Activated CD4-positive, alpha-beta T cell treated with anti-CD3 and anti-CD28 coated beads, Interleukin-2, amount 50 U/mL, for 4 hours (primary cell): ENCODE data around the gene TSPAN19.
"Not testable (repeated sequence)": the region's sequence is repeated elsewhere in the genome, so short reads cannot be mapped to it uniquely, and the experiment has no call there.

Source experiments
- DNase-seq, 2 experiments: peaks; one replicate each; pipeline ENCODE4 v3.0.0-alpha.2; 2020

TSPAN19 gene

DNA sequence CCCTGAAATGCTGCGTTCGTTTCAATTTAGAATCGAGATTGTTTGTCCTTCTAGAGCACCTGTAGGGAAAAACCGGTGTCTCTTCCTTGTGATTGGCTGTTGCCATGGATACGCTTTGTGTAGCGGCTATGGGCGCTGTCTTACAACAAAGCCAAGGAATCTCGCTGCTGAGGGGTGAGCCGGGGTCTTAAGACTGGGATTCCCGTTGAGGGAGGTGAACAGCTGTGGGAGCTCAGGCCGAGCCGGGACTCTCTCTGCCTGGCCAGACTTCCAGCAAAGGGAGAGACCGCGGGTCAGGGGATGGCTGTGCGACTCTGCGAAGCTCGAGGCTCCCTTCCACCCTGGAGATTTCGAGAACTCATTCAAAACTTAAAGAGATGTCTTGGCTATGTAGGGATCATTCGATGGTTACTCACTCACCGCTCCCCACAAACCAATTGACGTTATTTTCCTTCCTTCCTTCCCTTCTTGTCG lies at the start of gene TSPAN19, which contains the start of gene LRRIQ1:
TSPAN19 (minus strand) TSS at position 44 of the 474 bp plus-strand sequence. CDS start 6,331 bp downstream, outside the sequence.
LRRIQ1 (plus strand) TSS at position 118 of the 474 bp plus-strand sequence. CDS start 1,826 bp downstream, outside the sequence.
- no peak for DNase-seq

DNA sequence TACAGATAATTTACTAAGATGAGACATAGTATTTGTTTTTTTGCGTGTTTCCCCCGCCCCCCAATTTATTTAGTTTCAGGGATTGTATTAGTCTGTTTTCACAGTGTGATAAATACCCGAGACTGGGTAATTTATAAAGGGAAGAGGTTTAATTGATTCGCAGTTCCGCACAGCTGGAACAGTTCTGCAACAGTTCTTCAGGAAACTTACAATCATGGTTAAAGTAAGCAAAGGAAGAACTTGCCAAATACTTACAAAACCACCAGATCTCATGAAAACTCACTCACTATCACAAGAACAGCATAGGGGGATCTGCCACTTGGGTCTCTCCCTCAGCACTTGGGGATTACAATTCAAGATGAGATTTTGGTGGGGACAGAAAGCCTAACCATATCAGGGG lies 49.0 kb upstream of the TSPAN19 start:
- DNase-seq: no peak

DNA sequence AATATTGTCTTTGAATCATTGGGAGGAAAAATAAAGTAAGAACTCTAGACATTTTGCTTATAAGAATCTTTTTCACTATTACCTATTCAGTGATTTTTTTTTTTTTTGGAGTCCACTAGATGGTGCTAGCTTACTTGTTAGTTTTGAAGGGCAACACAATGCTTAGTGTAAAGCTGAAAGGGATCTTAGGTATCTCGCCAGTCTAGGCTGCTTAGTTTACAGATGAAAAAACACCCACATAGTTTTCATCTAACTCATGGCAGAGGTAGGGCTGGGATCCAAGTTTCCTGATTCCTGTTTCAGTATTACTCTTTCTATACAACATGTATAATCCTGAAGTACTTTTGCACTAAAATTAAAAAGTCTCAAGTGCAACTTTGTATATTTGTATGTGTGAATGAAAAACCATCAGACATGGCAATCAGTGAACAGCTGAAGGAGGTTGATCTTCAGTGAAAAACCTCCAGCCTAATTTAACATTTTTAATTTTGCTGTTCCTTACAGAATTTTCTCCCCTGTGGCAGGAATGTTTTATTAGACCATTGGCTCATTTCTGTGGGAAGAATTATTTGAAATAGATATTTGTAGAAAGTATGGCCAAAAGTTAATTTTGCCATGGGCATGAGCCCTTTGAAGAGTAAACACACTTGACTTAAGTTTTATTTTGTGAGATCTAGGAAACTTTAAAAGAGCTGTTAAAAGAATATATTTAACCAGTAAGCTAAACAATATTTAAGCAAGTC lies 40.8 kb upstream of the TSPAN19 start:
- DNase-seq: no peak

DNA sequence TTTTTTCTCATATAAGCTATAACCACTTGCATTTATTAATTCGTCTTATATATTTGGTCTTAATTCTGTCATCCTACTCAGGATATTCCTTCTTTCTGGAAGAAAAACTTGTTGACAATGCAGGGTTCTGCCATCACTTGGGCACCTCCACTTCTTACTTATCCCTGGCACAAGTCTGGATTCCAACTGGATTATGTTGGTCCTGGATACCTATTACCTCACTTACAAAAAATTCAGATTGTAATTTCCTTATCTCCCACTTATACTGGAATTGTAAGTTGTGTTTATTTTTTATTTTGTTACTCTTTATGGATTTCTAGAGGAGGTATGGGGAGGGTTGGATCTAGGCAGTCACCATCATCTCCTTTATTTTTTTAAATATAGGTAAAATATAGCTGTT lies 36.7 kb upstream of the TSPAN19 start:
- no peak for DNase-seq

DNA sequence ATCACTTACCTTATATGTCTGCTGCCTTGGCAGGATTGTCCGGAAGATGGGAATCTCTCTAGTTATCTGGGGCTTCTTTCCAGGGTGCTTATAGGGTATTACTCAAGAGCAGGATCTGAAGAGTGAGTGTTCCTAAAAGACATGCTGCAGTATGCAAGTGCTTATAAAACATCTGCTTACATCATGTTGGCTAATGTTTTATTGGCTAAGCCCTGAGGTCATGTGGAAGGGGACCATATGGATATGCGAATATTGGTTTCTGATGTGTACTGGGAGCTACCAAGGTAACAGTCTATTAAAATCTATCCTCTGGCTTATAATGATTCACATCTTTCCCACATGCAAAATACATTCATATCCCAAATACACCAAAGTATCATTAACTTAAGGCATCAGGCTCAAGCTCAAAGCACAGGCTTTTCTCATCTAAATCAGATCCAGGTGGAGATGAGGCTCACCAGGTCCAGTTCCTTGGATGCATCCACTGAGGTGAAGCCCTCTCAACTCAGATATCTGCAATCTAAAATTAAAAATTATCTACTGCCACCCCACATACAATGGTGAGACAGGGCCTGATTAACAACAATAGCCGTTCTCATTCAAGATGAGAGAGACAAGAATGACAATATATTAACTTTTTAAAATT lies 29.9 kb upstream of the TSPAN19 start:
- no peak for DNase-seq

DNA sequence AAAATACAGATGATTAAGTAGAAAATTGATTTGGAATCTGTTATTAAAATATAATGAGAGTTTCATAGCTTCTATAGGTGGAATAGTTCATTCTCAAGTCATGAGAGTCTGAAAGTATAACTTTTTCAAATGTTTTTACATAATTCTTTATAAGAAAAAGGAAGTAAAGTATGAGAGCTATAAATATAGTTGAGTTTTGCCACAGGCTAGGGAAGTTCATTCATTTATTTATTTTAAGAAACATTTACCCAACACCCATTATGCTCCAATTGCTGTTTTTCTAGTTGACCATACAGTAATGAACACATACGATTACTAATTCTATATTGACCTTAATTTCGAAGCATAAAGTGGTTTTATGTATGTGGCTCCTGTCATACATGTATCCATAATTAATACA lies 24.8 kb upstream of the TSPAN19 start:
- DNase-seq: no peak

DNA sequence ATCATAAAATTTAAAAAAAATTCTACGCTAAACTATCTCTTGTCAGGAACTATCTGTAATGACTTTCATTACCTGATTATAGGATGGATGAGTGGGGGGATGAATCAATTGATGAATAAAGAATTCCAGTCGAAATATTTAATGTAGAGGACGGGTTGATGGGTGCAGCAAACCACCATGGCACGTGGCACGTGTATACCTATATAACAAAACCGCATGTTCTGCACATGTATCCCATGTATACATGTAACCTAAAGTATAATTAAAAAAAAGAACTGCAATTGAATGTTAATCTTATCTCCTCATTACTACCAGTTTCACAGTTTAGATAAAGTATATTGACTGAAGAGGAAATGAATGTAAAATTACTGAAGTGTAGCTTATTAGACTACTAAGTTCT lies 23.5 kb upstream of the TSPAN19 start:
- no peak for DNase-seq

DNA sequence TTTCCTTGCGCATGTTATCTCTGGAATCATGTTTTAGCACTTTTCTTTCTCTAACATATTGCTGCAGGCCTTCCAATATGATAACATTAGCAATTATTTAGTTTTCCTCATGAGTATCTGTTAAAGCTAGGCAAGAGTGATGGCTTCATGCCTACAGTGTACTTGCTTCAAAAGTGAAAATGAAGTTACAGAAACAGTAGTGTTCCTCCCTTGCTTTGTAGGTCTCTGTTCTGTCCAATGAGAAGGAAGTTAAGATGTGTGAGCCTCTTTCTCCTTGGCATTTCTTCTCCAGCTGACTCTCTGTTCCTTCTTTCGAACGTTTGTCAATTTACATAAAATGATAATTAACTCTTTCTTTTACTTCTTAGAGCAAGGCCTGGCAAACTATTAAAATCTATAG lies 22.3 kb upstream of the TSPAN19 start:
- DNase-seq: no peak

DNA sequence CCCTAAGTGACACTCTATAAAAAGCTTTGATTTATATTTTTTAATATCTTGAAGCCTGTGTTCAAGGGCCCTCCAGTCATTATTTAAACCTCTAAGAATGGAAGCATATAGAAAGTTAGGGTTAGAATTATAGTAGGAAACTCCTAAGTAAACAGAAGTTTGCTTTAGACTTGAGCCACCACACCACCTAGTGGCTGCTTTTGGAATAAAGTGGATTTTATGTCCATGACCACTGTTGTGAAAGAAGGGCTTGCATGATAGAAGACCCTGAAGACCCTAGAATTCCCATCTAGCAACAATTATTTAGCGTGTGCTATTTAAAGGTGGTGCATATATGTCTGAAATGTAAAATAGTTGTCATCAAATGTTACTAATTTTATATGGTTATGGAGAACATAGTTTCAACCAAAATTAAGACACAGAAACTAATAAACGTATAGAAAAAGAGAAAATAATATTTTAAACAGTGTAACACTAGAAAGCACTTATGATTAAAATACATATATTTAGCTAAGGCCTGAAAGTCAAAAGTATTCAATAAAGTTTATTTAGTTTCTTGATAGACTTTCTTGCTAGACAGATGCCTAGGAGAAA lies 21.4 kb upstream of the TSPAN19 start:
- DNase-seq: no peak

DNA sequence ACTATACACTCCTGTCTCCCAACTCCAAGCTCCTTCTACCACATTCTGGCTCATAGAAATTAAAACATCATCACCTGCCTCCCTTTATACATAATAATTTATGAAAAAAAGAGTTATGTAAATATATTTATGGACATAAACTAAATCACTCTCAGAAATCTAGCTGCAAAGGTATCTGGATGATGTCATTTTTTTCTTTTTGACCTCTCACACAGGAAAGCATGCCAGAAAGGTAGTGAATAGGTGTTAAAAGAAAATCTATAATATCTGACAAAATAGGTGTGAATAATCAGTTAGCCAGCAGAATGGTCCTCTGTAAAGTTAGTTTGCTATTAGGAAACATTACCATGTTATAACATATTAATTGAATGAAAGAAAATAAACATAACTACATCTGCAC lies 7.8 kb upstream of the TSPAN19 start:
- no peak for DNase-seq

DNA sequence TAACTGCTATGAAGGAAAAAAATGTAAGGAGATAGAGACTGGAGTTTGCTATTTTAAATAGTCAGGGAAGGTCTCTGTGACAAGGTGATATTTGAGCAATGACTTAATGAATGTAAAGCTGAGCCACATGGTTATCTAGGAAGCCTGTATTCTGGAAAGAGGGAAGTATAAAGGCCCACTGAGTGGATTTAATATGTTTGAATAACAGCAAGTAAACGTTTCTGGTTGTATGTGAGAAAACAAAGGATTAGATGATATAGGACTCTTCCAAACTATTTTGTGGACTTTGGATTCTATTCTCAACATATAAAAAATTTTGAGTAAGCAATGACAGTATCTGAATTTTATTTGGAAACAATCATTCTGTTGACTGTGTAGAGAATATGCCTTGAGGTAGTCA lies 5.3 kb upstream of the TSPAN19 start:
- DNase-seq: no peak

DNA sequence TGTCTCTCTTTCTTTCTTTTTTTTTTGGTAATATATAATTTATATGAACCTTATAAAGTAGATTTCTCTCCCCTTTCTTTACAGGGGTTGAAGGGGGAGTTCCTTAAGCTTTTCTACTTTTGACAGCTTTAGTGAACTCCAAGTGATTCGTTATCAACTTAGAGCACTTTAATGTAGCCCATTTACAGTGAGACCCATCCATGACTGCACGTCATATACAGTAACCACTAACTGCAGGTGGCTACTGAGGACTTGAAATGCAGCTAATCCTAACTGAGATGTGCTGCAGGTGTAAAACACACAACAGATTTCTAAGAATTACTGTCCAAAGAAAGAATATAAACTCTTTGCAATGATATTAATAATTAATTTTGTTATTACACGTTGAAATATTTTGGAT lies 656 bp upstream of the TSPAN19 start:
- DNase-seq: no peak

DNA sequence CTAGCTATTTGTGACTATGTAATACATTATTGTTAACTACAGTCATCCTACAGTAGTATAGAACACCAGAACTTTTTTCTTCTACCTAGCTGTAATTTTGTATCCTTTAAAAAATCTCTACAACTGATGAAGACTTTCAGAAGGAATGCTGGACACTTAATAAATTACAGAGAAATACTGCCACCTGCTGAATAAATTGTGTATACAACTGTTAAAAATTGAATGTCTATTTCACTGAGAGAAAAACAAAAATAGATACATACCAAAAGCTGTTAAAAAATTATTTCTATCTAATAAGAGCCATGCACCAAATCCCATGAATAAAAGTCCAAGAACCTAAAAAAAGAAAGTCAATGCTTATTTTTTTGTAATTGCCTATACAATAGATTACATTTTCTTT lies 6.6 kb downstream of the TSPAN19 start:
- DNase-seq: no peak

DNA sequence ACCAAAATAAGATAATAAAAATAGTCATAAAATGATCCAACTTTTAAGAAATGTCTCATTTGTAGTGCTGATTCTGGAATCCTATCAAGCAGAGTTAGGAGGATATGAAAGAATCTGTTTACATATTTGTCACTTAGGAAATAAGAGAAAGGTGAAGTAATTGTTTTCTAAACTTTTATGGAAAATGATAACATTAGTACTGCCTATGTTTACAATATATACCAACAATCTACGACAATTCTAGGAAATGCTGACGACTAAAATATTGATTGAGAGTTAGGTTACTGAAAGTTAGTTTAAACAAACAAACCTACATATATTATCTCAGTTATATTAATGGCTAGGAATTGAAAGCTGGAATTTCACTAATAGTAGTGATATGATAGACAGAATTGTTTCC lies 18.0 kb downstream of the TSPAN19 start:
- DNase-seq: no peak

DNA sequence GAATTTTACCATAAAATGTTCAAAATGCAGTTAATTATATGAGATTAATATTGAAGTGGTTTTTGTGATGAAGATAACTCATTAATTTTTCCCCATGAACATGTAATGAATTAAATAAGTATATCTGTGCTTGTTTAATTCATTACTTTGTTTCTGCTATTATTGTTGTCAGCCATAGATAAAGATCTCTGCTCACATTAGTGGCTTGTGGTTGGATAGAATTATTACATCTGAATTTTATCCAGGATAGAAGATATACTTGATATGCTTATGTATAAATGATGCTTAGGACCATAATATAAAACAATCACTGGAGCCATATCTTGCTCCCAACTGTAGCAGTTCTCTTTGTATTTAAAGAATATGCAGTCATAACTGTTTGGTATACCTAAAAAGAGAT lies 18.5 kb downstream of the TSPAN19 start:
- no peak for DNase-seq

DNA sequence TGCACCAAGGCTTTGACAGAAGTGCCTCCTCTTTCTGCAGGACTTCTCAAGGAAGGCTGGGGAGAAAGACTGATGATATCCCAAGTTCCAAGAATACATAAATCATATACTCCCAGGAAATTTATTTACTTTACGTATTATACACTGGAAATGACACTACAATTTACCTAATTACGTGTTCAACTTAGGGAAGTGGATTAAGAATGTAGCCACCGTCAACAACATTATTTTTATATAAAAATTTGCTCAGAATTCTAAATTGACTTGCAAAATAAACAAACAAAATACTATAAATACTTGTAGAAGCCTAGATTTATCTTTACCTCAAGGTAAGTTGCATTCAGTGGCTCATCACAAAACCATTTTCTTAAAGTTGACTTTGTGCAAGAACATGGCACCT lies 18.9 kb downstream of the TSPAN19 start:
- DNase-seq: no peak

DNA sequence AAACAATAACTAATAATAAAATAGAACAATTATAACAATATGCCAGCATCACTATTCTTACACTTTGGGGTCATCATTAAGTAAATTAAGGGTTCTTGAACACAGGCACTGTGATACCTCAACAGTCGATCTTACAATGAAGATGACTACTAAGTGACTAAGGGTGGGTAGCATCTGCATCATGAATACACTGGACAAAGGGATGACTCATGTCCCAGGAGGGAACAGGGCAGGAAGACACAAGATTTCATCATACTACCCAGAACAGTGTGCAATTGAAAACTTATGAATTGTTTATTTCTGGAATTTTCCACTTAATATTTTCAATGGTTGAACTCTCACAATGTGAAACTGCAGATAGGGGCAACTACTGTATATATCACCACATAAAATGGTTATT lies 19.7 kb downstream of the TSPAN19 start:
- DNase-seq: no peak

DNA sequence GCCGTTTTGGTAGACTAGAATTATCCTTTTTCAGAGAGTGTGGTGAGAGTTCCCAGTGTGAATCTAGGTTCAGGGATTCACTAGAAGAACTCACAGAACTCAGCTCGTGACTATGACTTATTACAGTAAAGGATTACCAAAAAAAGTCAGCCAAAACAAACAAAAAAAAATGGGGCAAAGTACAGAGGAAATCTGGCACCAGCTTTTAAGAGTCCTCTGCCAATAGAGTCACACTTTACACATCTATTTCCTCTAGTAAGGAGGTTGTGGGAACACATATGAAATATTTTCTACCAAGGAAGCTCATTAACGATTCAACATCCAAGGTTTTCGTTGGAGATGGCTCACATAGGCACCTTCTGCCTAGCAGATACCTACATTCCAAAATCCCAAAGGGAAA lies 28.2 kb downstream of the TSPAN19 start:
- DNase-seq: no peak

DNA sequence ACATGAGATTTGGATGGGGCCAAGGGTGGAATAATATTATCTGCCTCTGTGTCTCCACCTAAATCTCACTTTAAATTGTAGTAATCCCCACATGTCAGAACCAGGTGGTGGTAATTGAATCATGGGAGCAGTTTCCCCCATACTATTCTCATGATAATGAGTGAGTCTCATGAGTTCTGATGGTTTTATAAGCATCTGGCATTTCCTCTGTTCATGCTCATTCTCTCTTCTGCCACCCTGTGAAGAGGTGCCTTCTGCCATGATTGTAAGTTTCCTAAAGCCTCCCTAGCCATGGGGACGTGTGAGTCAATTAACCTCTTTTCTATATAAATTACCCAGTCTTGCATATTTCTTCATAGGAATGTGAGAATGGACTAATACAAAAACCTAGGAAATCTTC lies 29.9 kb downstream of the TSPAN19 start:
- DNase-seq: no peak

DNA sequence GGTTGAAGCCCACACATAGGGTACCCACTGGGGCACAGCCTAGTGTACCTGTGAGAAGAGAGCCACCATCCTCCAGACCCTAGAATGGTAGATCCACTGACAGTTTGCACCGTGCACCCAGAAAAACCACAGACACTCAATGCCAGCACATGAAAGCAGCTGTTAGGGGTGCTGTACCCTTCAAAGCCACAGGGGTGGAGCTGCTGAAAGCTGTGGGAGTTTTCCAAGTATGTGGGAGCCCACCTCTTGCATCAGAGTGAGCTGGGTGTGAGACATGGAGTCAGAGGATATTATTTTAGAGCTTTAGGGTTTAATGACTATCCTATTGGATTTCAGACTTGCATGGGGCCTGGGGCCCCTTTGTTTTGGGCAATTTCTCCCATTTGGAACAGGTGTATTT lies 30.5 kb downstream of the TSPAN19 start:
- DNase-seq: no peak

DNA sequence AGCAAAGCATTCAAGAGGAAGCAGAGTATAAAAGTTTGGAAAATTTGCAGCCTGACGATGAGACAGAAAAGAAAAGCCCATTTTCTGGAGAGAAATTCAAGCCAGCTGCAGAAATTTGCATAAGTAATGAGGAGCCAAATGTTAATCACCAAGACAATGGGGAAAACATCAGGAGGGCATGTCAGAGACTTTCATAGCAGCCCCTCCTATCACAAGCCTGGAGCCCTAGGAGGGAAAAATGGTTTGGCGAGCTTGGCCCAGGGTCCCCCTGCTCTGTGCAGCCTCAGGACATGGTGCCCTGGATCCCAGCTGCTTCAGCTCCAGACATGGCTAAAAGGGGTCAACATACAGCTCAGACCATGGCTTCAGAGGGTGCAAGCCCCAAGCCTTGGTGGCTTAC lies 31.0 kb downstream of the TSPAN19 start:
- DNase-seq: not testable (repeated sequence)

DNA sequence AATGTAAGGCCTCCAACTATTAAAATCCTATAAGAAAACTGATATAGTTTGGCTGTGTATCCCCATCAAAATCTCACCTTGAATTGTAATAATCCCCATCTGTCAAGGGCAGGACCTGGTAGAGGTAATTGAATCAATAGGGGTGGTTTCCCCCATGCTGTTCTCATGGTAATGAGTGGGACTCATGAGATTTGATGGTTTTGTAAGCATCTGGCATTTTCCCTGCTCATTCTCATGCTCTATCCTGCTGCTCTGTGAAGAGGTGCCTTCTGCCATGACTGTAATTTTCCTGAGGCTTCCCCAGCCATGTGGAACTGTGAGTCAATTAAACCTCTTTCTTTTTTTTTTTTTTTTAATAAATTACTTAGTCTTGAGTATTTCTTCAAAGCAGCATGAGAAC lies 31.9 kb downstream of the TSPAN19 start:
- no peak for DNase-seq

DNA sequence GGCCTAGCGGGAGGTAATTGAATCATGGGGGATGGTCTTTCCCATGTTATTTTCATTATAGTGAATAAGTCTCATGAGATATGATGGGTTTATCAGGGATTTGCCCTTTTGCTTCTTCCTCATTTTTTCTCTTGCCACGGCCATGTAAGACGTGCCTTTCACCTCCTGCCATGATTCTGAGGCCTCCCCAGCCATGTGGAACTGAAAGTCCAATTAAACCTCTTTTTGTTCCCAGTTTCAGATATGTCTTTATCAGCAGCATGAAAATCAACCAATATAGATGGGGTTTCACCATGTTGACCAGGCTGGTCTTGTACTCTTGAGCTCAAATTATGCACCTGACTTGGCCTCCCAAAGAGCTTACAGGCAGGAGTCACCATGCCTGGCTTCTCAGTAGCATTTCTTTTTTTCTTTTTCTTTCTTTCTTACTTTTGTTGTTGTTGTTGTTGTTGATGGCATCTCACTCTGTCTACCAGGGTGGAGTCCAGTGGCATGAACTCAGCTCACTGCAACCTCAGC lies 33.2 kb downstream of the TSPAN19 start:
- DNase-seq: no peak

DNA sequence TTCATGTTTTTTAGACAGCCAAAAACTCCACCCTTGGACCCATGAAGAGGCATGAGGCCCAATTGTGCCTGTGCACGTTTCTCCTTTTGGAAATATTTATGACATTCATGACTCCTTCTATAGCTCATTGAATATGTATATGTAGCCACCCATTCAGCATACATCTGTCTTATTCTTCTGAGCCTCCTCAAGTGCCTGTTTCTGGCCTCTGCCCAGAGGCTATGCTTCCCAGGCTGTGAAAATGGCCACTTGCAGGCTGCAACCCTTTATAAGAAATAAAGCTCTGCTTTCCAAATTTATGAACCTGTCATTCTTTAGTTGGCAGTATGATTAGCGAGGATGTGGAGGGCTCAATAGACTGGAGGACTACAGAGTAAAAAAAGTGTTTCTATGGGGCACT lies 35.3 kb downstream of the TSPAN19 start:
- no peak for DNase-seq
